ENCODE data around the gene NDUFS2.
"Not testable (repeated sequence)": the region's sequence is repeated elsewhere in the genome, so short reads cannot be mapped to it uniquely, and the experiment has no call there.

NDUFS2 gene

GRCh38 chr1:161257109-161257508 is 54.9 kb downstream of the NDUFS2 start:
- not testable (repeated sequence) for H3K27ac Mint-ChIP-seq; H3K4me3 Mint-ChIP-seq; H3K4me1 Mint-ChIP-seq (ENCODE audit: low read depth); H3K36me3 Mint-ChIP-seq (ENCODE audit: low read depth)
- H3K9me3 Mint-ChIP-seq: peaks cover 31% of the 10 kb centered on the region
- H3K27me3 Mint-ChIP-seq (ENCODE audit: low read depth): peaks cover 59% of the 10 kb centered on the region

DNA sequence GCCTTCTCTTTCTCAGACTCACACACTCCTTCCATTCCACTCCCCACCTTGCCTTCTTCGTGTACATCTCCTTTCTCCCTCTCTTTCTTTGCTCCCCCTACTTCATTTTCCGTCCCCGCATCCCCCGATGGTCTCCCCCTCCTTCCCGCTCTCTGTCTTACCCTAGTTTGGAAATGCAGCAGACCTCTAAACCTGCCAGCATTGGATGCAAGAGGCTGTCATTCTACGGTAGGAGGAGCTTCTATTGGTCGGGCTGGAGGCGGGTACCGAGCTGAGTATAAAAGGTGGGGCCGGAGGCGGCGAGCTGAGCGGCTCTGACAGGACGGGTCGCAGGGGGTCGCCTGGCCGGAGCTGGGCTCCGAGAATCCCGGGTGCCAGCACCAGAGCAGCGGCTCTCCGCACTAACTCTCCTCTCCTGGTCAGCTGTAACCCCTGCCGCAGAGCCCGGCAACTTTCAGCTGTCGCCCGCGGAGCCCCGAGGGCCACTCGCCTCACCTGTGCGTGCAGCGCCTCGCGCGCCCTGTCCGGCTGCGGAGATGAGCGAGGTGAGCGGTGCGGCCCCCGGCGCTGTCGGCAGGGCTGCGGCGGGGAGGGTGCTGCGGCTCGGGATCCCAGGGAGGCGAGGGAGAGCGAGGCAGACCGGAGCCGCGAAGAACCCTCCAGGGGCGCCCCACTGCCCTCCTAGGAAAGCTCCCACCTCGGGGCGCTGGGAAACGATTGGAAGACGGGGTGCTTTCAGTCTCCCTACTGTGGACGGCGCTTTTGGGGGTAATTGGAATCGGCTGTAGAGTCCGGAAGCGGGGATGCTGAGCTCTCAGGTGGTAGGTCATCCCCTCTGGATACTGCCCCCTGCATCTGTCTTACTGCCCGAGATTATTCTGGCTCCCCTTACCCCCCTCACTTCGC is 56.5 kb downstream of the NDUFS2 start, which contains the start of gene PCP4L1:
Gene PCP4L1, plus strand, starts transcription at position 307 of the 906 bp plus-strand sequence. Its CDS starts 230 bp downstream, at position 537.
- Mint-ChIP-seq H3K27ac (no peak within 1 kb of the TSS), H3K27me3 (ENCODE audit: low read depth) (peaks cover 64% of the 10 kb centered on the region), H3K9me3 (peaks cover 31% of the 10 kb centered on the region), H3K4me1 (ENCODE audit: low read depth) (peaks cover 7% of the 10 kb centered on the region), H3K4me3 (peak within 1 kb of the TSS; percentile 79), H3K36me3 (ENCODE audit: low read depth) (peaks cover 7% of the 10 kb centered on the region)

GRCh38 chr1:161259345-161259702 is 57.2 kb downstream of the NDUFS2 start:
- Mint-ChIP-seq H3K4me3 (peak overlapping the region; percentile 41), H3K27me3 (ENCODE audit: low read depth) (peaks cover 64% of the 10 kb centered on the region), H3K27ac (no peak overlapping the region), H3K36me3 (ENCODE audit: low read depth) (peaks cover 7% of the 10 kb centered on the region), H3K9me3 (peaks cover 31% of the 10 kb centered on the region), H3K4me1 (ENCODE audit: low read depth) (peaks cover 7% of the 10 kb centered on the region)

DNA sequence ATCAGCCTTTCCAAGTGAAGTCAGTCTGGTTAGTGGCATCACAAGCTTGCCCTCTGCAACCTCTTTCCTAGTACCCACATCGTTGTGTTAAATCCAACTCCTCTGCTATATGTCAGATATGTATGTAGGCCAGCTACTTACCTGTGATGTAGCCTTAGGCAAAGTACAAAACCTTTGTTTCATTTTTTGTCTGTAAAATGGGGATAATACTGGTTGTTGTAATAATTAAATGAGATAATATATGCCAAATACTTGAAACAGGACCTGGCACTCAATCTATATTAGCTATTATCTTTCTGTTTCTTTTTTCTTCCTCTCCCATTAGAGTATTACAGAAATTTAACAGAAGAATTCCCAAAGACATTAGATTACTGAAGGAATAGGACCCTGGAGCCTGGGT is 57.6 kb downstream of the NDUFS2 start:
- no peak overlapping the region for H3K4me3 Mint-ChIP-seq
- H3K27ac Mint-ChIP-seq: no peak overlapping the region
- H3K27me3 Mint-ChIP-seq (ENCODE audit: low read depth): peaks cover 64% of the 10 kb centered on the region
- H3K9me3 Mint-ChIP-seq: peaks cover 31% of the 10 kb centered on the region
- H3K36me3 Mint-ChIP-seq (ENCODE audit: low read depth): peaks cover 7% of the 10 kb centered on the region
- peaks cover 7% of the 10 kb centered on the region for H3K4me1 Mint-ChIP-seq (ENCODE audit: low read depth)

- Mint-ChIP-seq H3K36me3 (ENCODE audit: low read depth) (peaks cover 5% of the 10 kb centered on the region), H3K4me1 (ENCODE audit: low read depth) (peaks cover 7% of the 10 kb centered on the region), H3K27ac (no peak overlapping the region), H3K27me3 (ENCODE audit: low read depth) (peaks cover 61% of the 10 kb centered on the region), H3K4me3 (no peak overlapping the region), H3K9me3 (peaks cover 28% of the 10 kb centered on the region)
These were observed 58.5 kb downstream of the NDUFS2 start for GRCh38 chr1:161260376-161261260.

- Mint-ChIP-seq H3K9me3 (peaks cover 19% of the 10 kb centered on the region), H3K36me3 (ENCODE audit: low read depth) (peaks cover 4% of the 10 kb centered on the region), H3K27ac (no peak overlapping the region), H3K27me3 (ENCODE audit: low read depth) (peaks cover 54% of the 10 kb centered on the region), H3K4me3 (no peak overlapping the region), H3K4me1 (ENCODE audit: low read depth) (peaks cover 7% of the 10 kb centered on the region)
These were observed 59.4 kb downstream of the NDUFS2 start for GRCh38 chr1:161261261-161262235.
